GM21360 (cell line): ENCODE results near the gene MUC6.

Experiments
- ATAC-seq: cut with Tn5 transposase; IDR thresholded peaks from one replicate; pipeline ENCODE4 v1.9.1; 2021; ENCODE audit warnings: mild to moderate bottlenecking, moderate library complexity; ENCODE audit not compliant: unreplicated experiment

Gene MUC6

GRCh38 chr11:1037506-1038055 is 1.1 kb upstream of the MUC6 start:
- ATAC-seq = no peak

GRCh38 chr11:1036931-1037330 is 413 bp upstream of the MUC6 start:
- ATAC-seq = no peak

- ATAC-seq = no peak
These were observed 788 bp downstream of the MUC6 start for GRCh38 chr11:1035577-1036283.

- no peak for ATAC-seq
These were observed 1.8 kb downstream of the MUC6 start for GRCh38 chr11:1034456-1035295.

GRCh38 chr11:1034001-1034400 is 2.5 kb downstream of the MUC6 start:
- ATAC-seq = no peak

GRCh38 chr11:1033016-1033798 is 3.3 kb downstream of the MUC6 start:
- ATAC-seq = no peak

- no peak for ATAC-seq
These were observed 4.1 kb downstream of the MUC6 start for GRCh38 chr11:1032310-1032891.

GRCh38 chr11:1031121-1031899 is 5.2 kb downstream of the MUC6 start:
- ATAC-seq = no peak

- no peak for ATAC-seq
These were observed 6.0 kb downstream of the MUC6 start for GRCh38 chr11:1030556-1030955.

- ATAC-seq = no peak
These were observed 6.4 kb downstream of the MUC6 start for GRCh38 chr11:1030086-1030485.

GRCh38 chr11:1029654-1030053 is 6.9 kb downstream of the MUC6 start:
- ATAC-seq = no peak

GRCh38 chr11:1029051-1029450 is 7.5 kb downstream of the MUC6 start:
- no peak for ATAC-seq

- no peak for ATAC-seq
These were observed 7.9 kb downstream of the MUC6 start for GRCh38 chr11:1028616-1029015.

GRCh38 chr11:1028291-1028540 is 8.3 kb downstream of the MUC6 start:
- no peak for ATAC-seq

- no peak for ATAC-seq
These were observed 8.8 kb downstream of the MUC6 start for GRCh38 chr11:1027483-1028290.

- no peak for ATAC-seq
These were observed 9.7 kb downstream of the MUC6 start for GRCh38 chr11:1026641-1027482.

GRCh38 chr11:1026163-1026450 is 10.4 kb downstream of the MUC6 start:
- ATAC-seq = no peak

GRCh38 chr11:1025410-1026162 is 10.9 kb downstream of the MUC6 start:
- no peak for ATAC-seq
